GM12878 (cell line): ENCODE data around the gene SLCO2B1. TPM values are rescaled to one million over a fixed set of nuclear protein-coding genes. Genes with fewer than 3 reads are reported as not detected.

Source experiments
- ATAC-seq: fragments of 200-7000 bp; cut with Tn5 transposase; 3 replicates; pipeline ENCODE4 v1.9.1; 2020; ENCODE audit warnings: mild to moderate bottlenecking, moderate library complexity
- BruUV-seq: library from RNA; stranded (reverse); fragments of 400-500 nt; replicated peaks from 2 replicates; lab custom pipeline; 2021; lab: Mats Ljungman, UMichigan
- CTCF ChIA-PET: fragments of 300-600 bp; sonication (Branson Sonifier 250); formaldehyde crosslinking; extraction: SDS; loops from one replicate; lab custom pipeline; 2021; ENCODE audit warnings: inconsistent platforms; lab: Yijun Ruan, JAX
- POLR2A ChIA-PET: fragments of 350-600 bp; formaldehyde crosslinking; extraction: SDS; loops from one replicate; lab custom pipeline; 2021; ENCODE audit warnings: inconsistent platforms; lab: Charles Lee
- RAD21 ChIA-PET: fragments of 300-600 bp; sonication (Branson Sonifier 250); formaldehyde crosslinking; loops from one replicate; lab custom pipeline; 2023; ENCODE audit warnings: antibody characterized with exemption; ENCODE audit not compliant: unreplicated experiment; lab: Charles Lee
- SMC1A ChIA-PET: fragments of 300-600 bp; sonication (Branson Sonifier 250); formaldehyde crosslinking; loops from one replicate; lab custom pipeline; 2023; ENCODE audit not compliant: unreplicated experiment, uncharacterized antibody; lab: Charles Lee
- DNase-seq: peaks from one replicate; pipeline ENCODE4 v3.0.0-alpha.2; 2011; ENCODE audit warnings: low read depth, low spot score
- FAIRE-seq: peaks from 3 replicates; lab custom pipeline; 2011; peaks lifted over from hg19 to GRCh38; lab: Jason Lieb, UNC
- H2AFZ ChIP-seq: 2 replicates; pipeline ENCODE4 v1.6.0; 2011; ENCODE audit warnings: low read depth, low read length, control low read depth; ENCODE audit not compliant: control insufficient read depth
- H3K27ac ChIP-seq: 2 replicates; pipeline ENCODE4 v1.5.1; 2011; ENCODE audit warnings: control low read depth; ENCODE audit not compliant: control insufficient read depth, insufficient read depth
- H3K27me3 ChIP-seq, 2 experiments: replicated peaks in 1 of 2; 2 replicates each; pipeline versions ENCODE4 v1.6.0 to v1.6.1; 2011; ENCODE audit warnings: low read length in 1 of 2; ENCODE audit not compliant: control insufficient read depth in 2 of 2, insufficient read depth in 2 of 2
- H3K36me3 ChIP-seq, 2 experiments: 2 replicates each; pipeline ENCODE4 v1.5.1; 2011; ENCODE audit warnings: low read length in 1 of 2; ENCODE audit not compliant: control insufficient read depth in 2 of 2, insufficient read depth in 2 of 2
- H3K4me1 ChIP-seq: 2 replicates; pipeline ENCODE4 v1.6.1; 2011; ENCODE audit warnings: mild to moderate bottlenecking, low read length, moderate library complexity, mixed read lengths; ENCODE audit not compliant: control insufficient read depth, insufficient read depth
- H3K4me2 ChIP-seq: 2 replicates; pipeline ENCODE4 v1.6.0; 2011; ENCODE audit warnings: control low read depth; ENCODE audit not compliant: control insufficient read depth, insufficient read depth
- H3K4me3 ChIP-seq: fragments of 200-600 bp; sonication (generic); 2 replicates; pipeline ENCODE4 v1.5.1; 2016
- H3K79me2 ChIP-seq: 2 replicates; pipeline ENCODE4 v1.6.0; 2011; ENCODE audit warnings: low read length; ENCODE audit not compliant: control insufficient read depth, insufficient read depth
- H3K9ac ChIP-seq: 2 replicates; pipeline ENCODE4 v1.8.0; 2011; ENCODE audit warnings: low read length, control low read depth, mixed read lengths; ENCODE audit not compliant: control insufficient read depth, insufficient read depth
- H3K9me3 ChIP-seq: replicated peaks from 3 replicates; pipeline ENCODE4 v1.5.1; 2011; ENCODE audit warnings: mild to moderate bottlenecking, low read length; ENCODE audit not compliant: control insufficient read depth, insufficient read depth
- H4K20me1 ChIP-seq: 2 replicates; pipeline ENCODE4 v1.6.0; 2011; ENCODE audit not compliant: control insufficient read depth, insufficient read depth
- ATF3 ChIP-seq: IDR thresholded peaks from 2 replicates; pipeline ENCODE4 v1.6.1; 2011; ENCODE audit warnings: low read depth, mild to moderate bottlenecking, low read length, moderate library complexity, borderline replicate concordance; ENCODE audit errors: extremely low read depth
- CBFB ChIP-seq: IDR thresholded peaks from 2 replicates; pipeline ENCODE4 v1.6.1; 2016; ENCODE audit warnings: antibody characterized with exemption, low read depth
- EP300 ChIP-seq, 2 experiments: fragments of 150-350 bp in 1 of 2; IDR thresholded peaks; 2 replicates each; pipeline ENCODE4 v1.6.1; 2011 to 2012; ENCODE audit warnings: low read depth in 2 of 2, low read length in 2 of 2, borderline replicate concordance in 1 of 2, improper control_type of control experiment in 1 of 2, inconsistent platforms in 1 of 2; ENCODE audit not compliant: control insufficient read depth in 1 of 2
- EZH2 ChIP-seq: IDR thresholded peaks from 2 replicates; pipeline ENCODE4 v1.6.1; 2012; ENCODE audit warnings: low read depth, mild to moderate bottlenecking, control low read depth, inconsistent platforms, low read length, borderline replicate concordance; ENCODE audit not compliant: control insufficient read depth
- FOXM1 ChIP-seq: IDR thresholded peaks from 2 replicates; pipeline ENCODE4 v1.6.1; 2012; ENCODE audit warnings: low read depth, mild to moderate bottlenecking, inconsistent platforms, low read length, moderate library complexity
- NFYB ChIP-seq: IDR thresholded peaks from 2 replicates; pipeline ENCODE4 v1.6.1; 2011; ENCODE audit warnings: low read depth, mild to moderate bottlenecking, low read length, improper control_type of control experiment, moderate library complexity; ENCODE audit not compliant: insufficient read depth
- RUNX3 ChIP-seq: IDR thresholded peaks from 2 replicates; pipeline ENCODE4 v1.6.1; 2012; ENCODE audit warnings: low read length, inconsistent platforms
- SP1 ChIP-seq: IDR thresholded peaks from one replicate; pipeline ENCODE4 v1.6.1; 2011; ENCODE audit warnings: low read depth, low read length
- TCF12 ChIP-seq: IDR thresholded peaks from 2 replicates; pipeline ENCODE4 v1.6.1; 2011; ENCODE audit warnings: low read depth, mild to moderate bottlenecking, low read length
- TCF3 ChIP-seq: IDR thresholded peaks from 2 replicates; pipeline ENCODE4 v1.6.1; 2012; ENCODE audit warnings: low read depth, mild to moderate bottlenecking, low read length, borderline replicate concordance; ENCODE audit not compliant: insufficient read depth
- ZNF24 ChIP-seq: fragments of 450-650 bp; IDR thresholded peaks from 2 replicates; pipeline ENCODE4 v1.6.1; 2017; ENCODE audit warnings: antibody characterized with exemption, mild to moderate bottlenecking
- ZNF592 ChIP-seq: fragments of 450-650 bp; IDR thresholded peaks from 2 replicates; pipeline ENCODE4 v1.6.1; 2017; ENCODE audit warnings: mild to moderate bottlenecking, moderate library complexity
- WGBS: methylation state at CpG from one replicate; pipeline ENCODE4 v1.1.6; 2016; ENCODE audit warnings: low lambda C conversion rate; ENCODE audit not compliant: insufficient replicate concordance, insufficient coverage; ENCODE audit errors: missing lambda C conversion rate; 5-methylcytosine and 5-hydroxymethylcytosine counted together
- in situ Hi-C: fragments of 300-500 bp; cut with MboI; formaldehyde crosslinking; loops from 9 replicates; pipeline ENCODE4 v1.14.3; 2018; ENCODE audit warnings: mixed read lengths
- intact Hi-C: fragments of 100-400 bp; cut with micrococcal nuclease; formaldehyde crosslinking; loops from one replicate; pipeline ENCODE4 v1.14.2; 2022; ENCODE audit not compliant: unreplicated experiment
- polyA plus RNA-seq, 11 experiments: library from polyadenylated mRNA; depleted of rRNA in 4 of 11; unstranded in 6 of 11; stranded (reverse) in 5 of 11; fragments of >200 nt; fragmentation: Nextera tagmentation in 4 of 11; fragmentation: Illumina TruSeq in 1 of 11; extraction: Ambion mirVana in 4 of 11; extraction: Trizol in 1 of 11; gene quantifications; 1 replicate in 1 of 11; 2 replicates in 10 of 11; pipeline versions ENCODE4 v1.2.1 to v1.2.3, GENCODE V29; 2011 to 2016; ENCODE audit warnings: inconsistent platforms in 2 of 11, missing spikeins in 2 of 11, low read depth in 1 of 11
- total RNA-seq, 4 experiments: library from RNA; depleted of rRNA in 3 of 4; stranded (reverse); fragments of >200 nt in 3 of 4; fragmentation: Illumina TruSeq in 1 of 4; extraction: Trizol in 1 of 4; gene quantifications; 2 replicates each; pipeline versions ENCODE4 v1.2.1 to v1.2.3, GENCODE V29; 2013 to 2021

SLCO2B1 gene
- total and polyA plus RNA-seq, 10 of the 15 experiments (the other 5 are each of a cell fraction or from before 2014, with no cell fraction given), result 0.05 to 3.5 (median 0.93) TPM; not detected in 2

- no peak overlapping the region for H2AFZ ChIP-seq
- H3K27me3 ChIP-seq, result no peaks in the 10 kb centered on the region
- H3K27ac ChIP-seq, result no peak overlapping the region
- no peak overlapping the region for H3K4me2 ChIP-seq
- DNase-seq (no peak), ATAC-seq (no peak), FAIRE-seq (no peak)
- POLR2A ChIA-PET, result no interaction called here
- BruUV-seq, result no TSS peak
- TF ChIP-seq NFYB (no peak), EZH2 (no peak), SP1 (no peak), RUNX3 (no peak), ATF3 (no peak)
- H3K4me1 ChIP-seq, result no peaks in the 10 kb centered on the region
- no peaks in the 10 kb centered on the region for H3K79me2 ChIP-seq
- SMC1A ChIA-PET, result no interaction called here
- H3K36me3 ChIP-seq, result no peaks in the 10 kb centered on the region
- WGBS, result 72% methylated on average over 2 of the region's 2 CpGs
- no peak overlapping the region for H3K4me3 ChIP-seq
- RAD21 ChIA-PET, result no interaction called here
- H3K9me3 ChIP-seq, result peaks cover 2% of the 10 kb centered on the region
- CTCF ChIA-PET, result no interaction called here
- H3K9ac ChIP-seq, result no peak overlapping the region
- in situ Hi-C loops, result no loop called here
- H4K20me1 ChIP-seq, result no peaks in the 10 kb centered on the region
- intact Hi-C loops, result no loop called here
Measured at GRCh38 chr11:75114465-75114864, 36.4 kb upstream of the SLCO2B1 start.

GRCh38 chr11:75118577-75118976 is 32.3 kb upstream of the SLCO2B1 start:
- ATAC-seq, result no peak
- no peaks in the 10 kb centered on the region for H3K36me3 ChIP-seq
- intact Hi-C loops (no loop called here), in situ Hi-C loops (no loop called here)
- H3K4me2 ChIP-seq, result no peak overlapping the region
- ChIA-PET POLR2A (no interaction called here), SMC1A (no interaction called here), RAD21 (no interaction called here), CTCF (interaction anchor here (0.7 to 1.7 kb wide), 3 partner anchors 22 to 332 kb away, joined by 3 to 8 read pairs (median 6); no protein-coding TSS in a partner anchor)
- H2AFZ ChIP-seq, result no peak overlapping the region
- BruUV-seq, result no TSS peak
- H3K27ac ChIP-seq, result no peak overlapping the region
- DNase-seq, result no peak
- H3K79me2 ChIP-seq, result no peaks in the 10 kb centered on the region
- FAIRE-seq, result no peak
- 0% methylated on average over 1 of the region's 1 CpG for WGBS
- no peaks in the 10 kb centered on the region for H3K27me3 ChIP-seq
- no peaks in the 10 kb centered on the region; the same call in 1 of the 3 replicates for H3K9me3 ChIP-seq
- H3K4me1 ChIP-seq, result no peaks in the 10 kb centered on the region
- no peak overlapping the region for H3K4me3 ChIP-seq
- H3K9ac ChIP-seq, result no peak overlapping the region
- no peaks in the 10 kb centered on the region for H4K20me1 ChIP-seq
- TF ChIP-seq CBFB (no peak), ATF3 (no peak), FOXM1 (no peak), TCF12 (no peak), ZNF592 (no peak), ZNF24 (no peak), SP1 (no peak), TCF3 (no peak), EP300 (IDR thresholded peaks at IDR 0.05; ENCODE audit: borderline replicate concordance in 1 of 2, control insufficient read depth in 1 of 2, low read depth in 2 of 2, low read length in 2 of 2) (no peak)
